SK-N-SH (cell line): ENCODE results near the gene NPDC1.

ENCODE experiments used
- CHD2 ChIP-seq: fragments of 150-350 bp; IDR thresholded peaks from 2 replicates; pipeline ENCODE4 v1.6.1; 2018; ENCODE audit warnings: low read length; ENCODE audit not compliant: partially characterized antibody
- FOSL2 ChIP-seq: IDR thresholded peaks from 2 replicates; pipeline ENCODE4 v1.4.0; 2012; ENCODE audit warnings: low read depth, mild to moderate bottlenecking, moderate library complexity, borderline replicate concordance
- SMC3 ChIP-seq: IDR thresholded peaks from 2 replicates; pipeline ENCODE4 v1.6.1; 2012; ENCODE audit warnings: low read depth, low read length, improper control_type of control experiment
- YY1 ChIP-seq: IDR thresholded peaks from 2 replicates; pipeline ENCODE4 v1.4.0; 2012; ENCODE audit warnings: low read depth, mild to moderate bottlenecking
- TF ChIP-seq, protein P1 (sequence below): IDR thresholded peaks from 2 replicates; pipeline ENCODE4 v1.6.1; 2012; ENCODE audit warnings: mild to moderate bottlenecking, low read depth, low read length, moderate library complexity
- TF ChIP-seq, protein P2 (sequence below): fragments of 200-600 bp; sonication (generic); IDR thresholded peaks from 2 replicates; pipeline ENCODE4 v1.6.1; 2017; ENCODE audit warnings: antibody characterized with exemption, mild to moderate bottlenecking, moderate library complexity

DNA sequence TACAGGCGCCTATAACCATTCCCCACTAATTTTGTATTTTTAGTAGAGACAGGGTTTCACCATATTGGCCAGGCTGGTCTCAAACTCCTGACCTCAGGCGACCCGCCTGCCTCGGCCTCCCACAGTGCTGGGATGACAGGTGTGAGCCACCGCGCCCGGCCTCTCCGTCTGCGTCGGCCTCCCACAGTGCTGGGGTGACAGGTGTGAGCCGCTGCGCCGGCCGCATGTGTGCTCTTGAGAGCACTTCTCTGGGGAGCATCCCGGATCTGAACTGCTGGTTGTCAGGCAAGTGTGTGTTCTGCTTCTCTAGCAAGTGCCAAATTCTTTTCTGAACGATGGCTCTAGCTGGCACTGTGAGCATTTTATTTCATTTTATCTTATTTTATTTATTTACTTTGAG is 11.6 kb upstream of the NPDC1 start:
- TF ChIP-seq, protein P1, sequence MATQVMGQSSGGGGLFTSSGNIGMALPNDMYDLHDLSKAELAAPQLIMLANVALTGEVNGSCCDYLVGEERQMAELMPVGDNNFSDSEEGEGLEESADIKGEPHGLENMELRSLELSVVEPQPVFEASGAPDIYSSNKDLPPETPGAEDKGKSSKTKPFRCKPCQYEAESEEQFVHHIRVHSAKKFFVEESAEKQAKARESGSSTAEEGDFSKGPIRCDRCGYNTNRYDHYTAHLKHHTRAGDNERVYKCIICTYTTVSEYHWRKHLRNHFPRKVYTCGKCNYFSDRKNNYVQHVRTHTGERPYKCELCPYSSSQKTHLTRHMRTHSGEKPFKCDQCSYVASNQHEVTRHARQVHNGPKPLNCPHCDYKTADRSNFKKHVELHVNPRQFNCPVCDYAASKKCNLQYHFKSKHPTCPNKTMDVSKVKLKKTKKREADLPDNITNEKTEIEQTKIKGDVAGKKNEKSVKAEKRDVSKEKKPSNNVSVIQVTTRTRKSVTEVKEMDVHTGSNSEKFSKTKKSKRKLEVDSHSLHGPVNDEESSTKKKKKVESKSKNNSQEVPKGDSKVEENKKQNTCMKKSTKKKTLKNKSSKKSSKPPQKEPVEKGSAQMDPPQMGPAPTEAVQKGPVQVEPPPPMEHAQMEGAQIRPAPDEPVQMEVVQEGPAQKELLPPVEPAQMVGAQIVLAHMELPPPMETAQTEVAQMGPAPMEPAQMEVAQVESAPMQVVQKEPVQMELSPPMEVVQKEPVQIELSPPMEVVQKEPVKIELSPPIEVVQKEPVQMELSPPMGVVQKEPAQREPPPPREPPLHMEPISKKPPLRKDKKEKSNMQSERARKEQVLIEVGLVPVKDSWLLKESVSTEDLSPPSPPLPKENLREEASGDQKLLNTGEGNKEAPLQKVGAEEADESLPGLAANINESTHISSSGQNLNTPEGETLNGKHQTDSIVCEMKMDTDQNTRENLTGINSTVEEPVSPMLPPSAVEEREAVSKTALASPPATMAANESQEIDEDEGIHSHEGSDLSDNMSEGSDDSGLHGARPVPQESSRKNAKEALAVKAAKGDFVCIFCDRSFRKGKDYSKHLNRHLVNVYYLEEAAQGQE: no peak
- TF ChIP-seq CHD2: no peak
- TF ChIP-seq, protein P2, sequence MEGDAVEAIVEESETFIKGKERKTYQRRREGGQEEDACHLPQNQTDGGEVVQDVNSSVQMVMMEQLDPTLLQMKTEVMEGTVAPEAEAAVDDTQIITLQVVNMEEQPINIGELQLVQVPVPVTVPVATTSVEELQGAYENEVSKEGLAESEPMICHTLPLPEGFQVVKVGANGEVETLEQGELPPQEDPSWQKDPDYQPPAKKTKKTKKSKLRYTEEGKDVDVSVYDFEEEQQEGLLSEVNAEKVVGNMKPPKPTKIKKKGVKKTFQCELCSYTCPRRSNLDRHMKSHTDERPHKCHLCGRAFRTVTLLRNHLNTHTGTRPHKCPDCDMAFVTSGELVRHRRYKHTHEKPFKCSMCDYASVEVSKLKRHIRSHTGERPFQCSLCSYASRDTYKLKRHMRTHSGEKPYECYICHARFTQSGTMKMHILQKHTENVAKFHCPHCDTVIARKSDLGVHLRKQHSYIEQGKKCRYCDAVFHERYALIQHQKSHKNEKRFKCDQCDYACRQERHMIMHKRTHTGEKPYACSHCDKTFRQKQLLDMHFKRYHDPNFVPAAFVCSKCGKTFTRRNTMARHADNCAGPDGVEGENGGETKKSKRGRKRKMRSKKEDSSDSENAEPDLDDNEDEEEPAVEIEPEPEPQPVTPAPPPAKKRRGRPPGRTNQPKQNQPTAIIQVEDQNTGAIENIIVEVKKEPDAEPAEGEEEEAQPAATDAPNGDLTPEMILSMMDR: no peak
- no peak for TF ChIP-seq SMC3
- TF ChIP-seq YY1: no peak
- TF ChIP-seq FOSL2: no peak
